Left lung (tissue), 10 donors: Measurements from ENCODE around the gene TGM2. TPM values are rescaled to one million over a fixed set of nuclear protein-coding genes. Genes with fewer than 3 reads are reported as not detected.

Source experiments
- ATAC-seq: fragments of 200-7000 bp; cut with Tn5 transposase; one replicate; pipeline ENCODE4 v1.9.1; 2020; ENCODE audit warnings: moderate library complexity
- DNase-seq, 4 donors: peaks; one replicate each; pipeline ENCODE4 v3.0.0-alpha.2; 2013 to 2020
- H3K27ac ChIP-seq, 2 donors: fragments of 200-600 bp; sonication (generic) in 1 of 2; one replicate each; pipeline versions ENCODE4 v1.5.0 to v1.8.0; 2020 to 2021
- H3K27me3 ChIP-seq, 2 donors: fragments of 200-600 bp; sonication (generic) in 1 of 2; one replicate each; pipeline versions ENCODE4 v1.5.0 to v1.8.0; 2020 to 2021
- H3K36me3 ChIP-seq, 2 donors: fragments of 200-600 bp; sonication (generic) in 1 of 2; one replicate each; pipeline versions ENCODE4 v1.5.0 to v1.8.0; 2020 to 2021
- H3K4me1 ChIP-seq, 2 donors: fragments of 200-600 bp; one replicate each; pipeline ENCODE4 v1.8.0; 2021
- H3K4me3 ChIP-seq, 2 donors: fragments of 200-600 bp; sonication (generic) in 1 of 2; one replicate each; pipeline versions ENCODE4 v1.5.0 to v1.8.0; 2020 to 2021; ENCODE audit warnings: mild to moderate bottlenecking in 1 of 2
- H3K9me3 ChIP-seq, 2 donors: fragments of 200-600 bp; sonication (generic) in 1 of 2; one replicate each; pipeline versions ENCODE4 v1.5.0 to v1.8.0; 2020 to 2021
- CTCF ChIP-seq, 2 donors: fragments of 200-600 bp; sonication (generic) in 1 of 2; IDR thresholded peaks; one replicate each; pipeline versions ENCODE4 v1.5.0 to v1.8.0; 2021; ENCODE audit warnings: antibody characterized with exemption in 2 of 2
- intact Hi-C, 2 donors: fragments of 100-400 bp; cut with DNase I; formaldehyde crosslinking; loops; one replicate each; pipeline versions ENCODE4 v1.11.2 to v1.14.2; 2022
- polyA plus RNA-seq, 6 donors: library from polyadenylated mRNA; unstranded; fragments of 120-200 nt; gene quantifications; one replicate each; pipeline ENCODE4 v1.2.1, GENCODE V29; 2013; ENCODE audit not compliant: insufficient read length in 6 of 6
- total RNA-seq, 2 donors: library from RNA; stranded (reverse); fragmentation: NEBNext Ultra II Directional; extraction: Animal tissue kit (Norgen Biotek cat#: 25700); gene quantifications; one replicate each; pipeline ENCODE4 v1.2.1, GENCODE V29; 2021
- donor health status: DM: no; HTN: yes; CAD: no.
- donor health status: DM: no; HTN: no; CAD: no.

Gene TGM2
- total and polyA plus RNA-seq, 8 donors, result 89.0 to 391 (median 109) TPM

GRCh38 chr20:38095017-38095686 is 69.9 kb downstream of the TGM2 start:
- H3K36me3 ChIP-seq, result peaks cover 0 to 7% of the 10 kb centered on the region in 2 donors
- peak; percentile 41 for ATAC-seq

GRCh38 chr20:38094373-38094891 is 70.6 kb downstream of the TGM2 start:
- DNase-seq (no peak), ATAC-seq (peak; percentile 78)
- Histone ChIP-seq H3K4me3 (no peak overlapping the region), H3K36me3 (peaks cover 0 to 14% of the 10 kb centered on the region in 2 donors), H3K27ac (peak overlapping the region; percentile 20 to 88), H3K27me3 (no peaks in the 10 kb centered on the region), H3K9me3 (no peaks in the 10 kb centered on the region), H3K4me1 (peaks cover 24 to 66% of the 10 kb centered on the region in 2 donors)
- TF ChIP-seq CTCF (IDR thresholded peaks at IDR 0.05), result no peak
- intact Hi-C loops, result no loop called here

More at GRCh38 chr20:38095017-38095686, 69.9 kb downstream of the TGM2 start:
- peaks cover 24 to 66% of the 10 kb centered on the region in 2 donors for H3K4me1 ChIP-seq
- TF ChIP-seq CTCF (IDR thresholded peaks at IDR 0.05), result no peak
- no peak overlapping the region for H3K4me3 ChIP-seq
- H3K27me3 ChIP-seq, result no peaks in the 10 kb centered on the region
- no peak for DNase-seq
- no peaks in the 10 kb centered on the region for H3K9me3 ChIP-seq
- intact Hi-C loops, result no loop called here
- peak overlapping the region; percentile 20 to 88 for H3K27ac ChIP-seq

GRCh38 chr20:38093641-38094077 is 71.4 kb downstream of the TGM2 start:
- H3K4me3 ChIP-seq, result no peak overlapping the region
- peaks cover 20 to 58% of the 10 kb centered on the region in 2 donors for H3K4me1 ChIP-seq
- TF ChIP-seq CTCF (IDR thresholded peaks at IDR 0.05), result no peak
- no peak for DNase-seq
- H3K36me3 ChIP-seq, result peaks cover 0 to 21% of the 10 kb centered on the region in 2 donors
- no peaks in the 10 kb centered on the region for H3K9me3 ChIP-seq
- no peak for ATAC-seq
- peak overlapping the region; percentile 20 to 88 for H3K27ac ChIP-seq
- H3K27me3 ChIP-seq, result no peaks in the 10 kb centered on the region
- intact Hi-C loops, result no loop called here

- DNase-seq (no peak), ATAC-seq (no peak)
- intact Hi-C loops, result no loop called here
- Histone ChIP-seq H3K4me1 (peaks cover 20 to 54% of the 10 kb centered on the region in 2 donors), H3K4me3 (no peak overlapping the region), H3K27me3 (no peaks in the 10 kb centered on the region), H3K9me3 (no peaks in the 10 kb centered on the region), H3K27ac (peak overlapping the region in 1 of 2 donors; percentile 88), H3K36me3 (peaks cover 6 to 29% of the 10 kb centered on the region in 2 donors)
- TF ChIP-seq CTCF (IDR thresholded peaks at IDR 0.05), result no peak
These were observed 72.2 kb downstream of the TGM2 start for GRCh38 chr20:38092915-38093314.

- no peaks in the 10 kb centered on the region for H3K27me3 ChIP-seq
- H3K4me3 ChIP-seq, result no peak overlapping the region
- DNase-seq, result no peak
- intact Hi-C loops, result no loop called here
- no peaks in the 10 kb centered on the region for H3K9me3 ChIP-seq
- H3K27ac ChIP-seq, result peak overlapping the region; percentile 33 to 88
- no peak for TF ChIP-seq CTCF (IDR thresholded peaks at IDR 0.05)
- peaks cover 20 to 54% of the 10 kb centered on the region in 2 donors for H3K4me1 ChIP-seq
- no peak for ATAC-seq
- H3K36me3 ChIP-seq, result peaks cover 6 to 34% of the 10 kb centered on the region in 2 donors
These were observed 72.7 kb downstream of the TGM2 start for GRCh38 chr20:38092260-38092857.
